Activated T-cell treated with anti-CD3 and anti-CD28 coated beads, Interleukin-2, amount 50 U/mL, for 72 hours (primary cell): Measurements from ENCODE around the gene SMARCA5. TPM values are rescaled to one million over a fixed set of nuclear protein-coding genes. Genes with fewer than 3 reads are reported as not detected.

Experiments
- ATAC-seq, 2 donors: fragments of 150-1000 bp; cut with Tn5 transposase; replicated peaks in 1 of 2; 2 replicates each; pipeline ENCODE4 v1.10.0; 2021; ENCODE audit warnings: moderate library complexity in 2 of 2, mild to moderate bottlenecking in 1 of 2
- DNase-seq, 2 donors: peaks; one replicate each; pipeline ENCODE4 v3.0.0; 2021 to 2022; ENCODE audit warnings: mixed read lengths in 1 of 2
- H3K27ac Mint-ChIP-seq: one replicate; pipeline ENCODE4 v1.8.0; 2022; ENCODE audit warnings: mild to moderate bottlenecking, moderate library complexity, mixed read lengths
- H3K27me3 Mint-ChIP-seq: one replicate; pipeline ENCODE4 v1.8.0; 2022; ENCODE audit warnings: low read depth, mixed read lengths
- H3K36me3 Mint-ChIP-seq, 2 donors: one replicate each; pipeline ENCODE4 v1.8.0; 2022; ENCODE audit warnings: mixed read lengths in 2 of 2, mild to moderate bottlenecking in 1 of 2; ENCODE audit not compliant: insufficient read depth in 2 of 2
- H3K4me1 Mint-ChIP-seq: one replicate; pipeline ENCODE4 v1.8.0; 2022; ENCODE audit warnings: low read depth, mixed read lengths
- H3K4me3 Mint-ChIP-seq, 2 donors: one replicate each; pipeline ENCODE4 v1.8.0; 2022; ENCODE audit warnings: mild to moderate bottlenecking in 2 of 2, mixed read lengths in 2 of 2, moderate library complexity in 2 of 2
- H3K9me3 Mint-ChIP-seq, 2 donors: one replicate each; pipeline ENCODE4 v1.8.0; 2022; ENCODE audit warnings: mixed read lengths in 2 of 2
- total RNA-seq, 2 donors: library from RNA; stranded (reverse); gene quantifications; one replicate each; pipeline ENCODE4 v1.2.3, GENCODE V29; 2022

SMARCA5 gene, protein sequence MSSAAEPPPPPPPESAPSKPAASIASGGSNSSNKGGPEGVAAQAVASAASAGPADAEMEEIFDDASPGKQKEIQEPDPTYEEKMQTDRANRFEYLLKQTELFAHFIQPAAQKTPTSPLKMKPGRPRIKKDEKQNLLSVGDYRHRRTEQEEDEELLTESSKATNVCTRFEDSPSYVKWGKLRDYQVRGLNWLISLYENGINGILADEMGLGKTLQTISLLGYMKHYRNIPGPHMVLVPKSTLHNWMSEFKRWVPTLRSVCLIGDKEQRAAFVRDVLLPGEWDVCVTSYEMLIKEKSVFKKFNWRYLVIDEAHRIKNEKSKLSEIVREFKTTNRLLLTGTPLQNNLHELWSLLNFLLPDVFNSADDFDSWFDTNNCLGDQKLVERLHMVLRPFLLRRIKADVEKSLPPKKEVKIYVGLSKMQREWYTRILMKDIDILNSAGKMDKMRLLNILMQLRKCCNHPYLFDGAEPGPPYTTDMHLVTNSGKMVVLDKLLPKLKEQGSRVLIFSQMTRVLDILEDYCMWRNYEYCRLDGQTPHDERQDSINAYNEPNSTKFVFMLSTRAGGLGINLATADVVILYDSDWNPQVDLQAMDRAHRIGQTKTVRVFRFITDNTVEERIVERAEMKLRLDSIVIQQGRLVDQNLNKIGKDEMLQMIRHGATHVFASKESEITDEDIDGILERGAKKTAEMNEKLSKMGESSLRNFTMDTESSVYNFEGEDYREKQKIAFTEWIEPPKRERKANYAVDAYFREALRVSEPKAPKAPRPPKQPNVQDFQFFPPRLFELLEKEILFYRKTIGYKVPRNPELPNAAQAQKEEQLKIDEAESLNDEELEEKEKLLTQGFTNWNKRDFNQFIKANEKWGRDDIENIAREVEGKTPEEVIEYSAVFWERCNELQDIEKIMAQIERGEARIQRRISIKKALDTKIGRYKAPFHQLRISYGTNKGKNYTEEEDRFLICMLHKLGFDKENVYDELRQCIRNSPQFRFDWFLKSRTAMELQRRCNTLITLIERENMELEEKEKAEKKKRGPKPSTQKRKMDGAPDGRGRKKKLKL
- 10 to 100 TPM; 52.6 to 59.1 TPM for total RNA-seq

DNA sequence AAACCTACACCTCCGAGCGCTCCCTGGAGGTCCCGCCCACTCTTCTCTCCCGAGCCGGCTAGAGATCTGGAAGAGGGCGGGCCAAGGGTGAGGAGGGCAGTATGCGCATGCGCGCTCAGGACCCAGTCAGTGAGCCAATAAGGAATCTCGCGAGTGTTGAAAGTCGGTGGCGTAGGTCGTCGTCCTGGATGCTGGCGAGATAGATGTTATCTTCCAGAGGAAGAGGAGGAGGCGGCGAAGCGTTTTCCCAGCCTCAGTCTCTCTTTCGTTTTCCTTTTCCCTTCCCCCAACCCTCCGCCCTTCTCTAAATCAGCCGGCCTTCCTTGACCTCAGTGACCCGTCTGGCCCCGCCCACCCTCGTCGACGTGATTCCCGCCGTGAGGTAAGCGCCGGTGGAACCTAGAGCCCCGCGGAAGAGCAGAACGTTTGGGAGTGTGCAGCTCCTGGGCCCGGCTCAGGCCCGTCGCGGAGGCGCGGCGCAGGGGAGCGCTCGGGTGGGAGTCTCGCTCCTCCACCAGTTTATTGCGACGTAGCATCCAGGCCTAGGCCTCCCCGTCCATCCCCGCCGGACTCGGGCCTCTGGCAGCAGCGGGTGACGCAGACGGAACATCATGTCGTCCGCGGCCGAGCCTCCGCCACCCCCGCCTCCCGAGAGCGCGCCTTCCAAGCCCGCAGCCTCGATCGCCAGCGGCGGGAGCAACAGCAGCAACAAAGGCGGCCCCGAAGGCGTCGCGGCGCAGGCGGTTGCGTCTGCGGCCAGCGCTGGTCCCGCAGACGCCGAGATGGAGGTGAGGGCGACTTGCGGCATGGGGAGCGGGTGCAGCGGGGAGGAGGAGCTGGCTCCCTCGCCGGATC lies at the start of gene SMARCA5:
SMARCA5 (plus strand) TSS at position 389 of the 855 bp plus-strand sequence; CDS start at position 612, 223 bp downstream.
- peak; percentile 93 to 95 for DNase-seq
- H3K4me1 Mint-ChIP-seq: peaks cover 29% of the 10 kb centered on the region
- no peaks in the 10 kb centered on the region for H3K27me3 Mint-ChIP-seq
- H3K27ac Mint-ChIP-seq: peak within 1 kb of the TSS; percentile 96
- H3K9me3 Mint-ChIP-seq: no peaks in the 10 kb centered on the region
- peak within 1 kb of the TSS; percentile 98 for H3K4me3 Mint-ChIP-seq
- peak; percentile 85 to 86 for ATAC-seq
- H3K36me3 Mint-ChIP-seq: peaks cover 5 to 8% of the 10 kb centered on the region in 2 donors

GRCh38 chr4:143473334-143474126 lies 40.0 kb upstream of the SMARCA5 start:
- DNase-seq (no peak), ATAC-seq (no peak)
- peaks cover 6% of the 10 kb centered on the region for H3K27me3 Mint-ChIP-seq
- H3K9me3 Mint-ChIP-seq: no peaks in the 10 kb centered on the region
- no peak overlapping the region for H3K4me3 Mint-ChIP-seq
- no peak overlapping the region for H3K27ac Mint-ChIP-seq
- no peaks in the 10 kb centered on the region for H3K36me3 Mint-ChIP-seq
- H3K4me1 Mint-ChIP-seq: no peaks in the 10 kb centered on the region

GRCh38 chr4:143477487-143477886 lies 36.0 kb upstream of the SMARCA5 start:
- Mint-ChIP-seq H3K27ac (no peak overlapping the region), H3K4me3 (no peak overlapping the region), H3K4me1 (no peaks in the 10 kb centered on the region), H3K27me3 (no peaks in the 10 kb centered on the region), H3K9me3 (no peaks in the 10 kb centered on the region), H3K36me3 (no peaks in the 10 kb centered on the region)
- ATAC-seq: no peak
- no peak for DNase-seq

- DNase-seq (no peak), ATAC-seq (no peak)
- no peaks in the 10 kb centered on the region for H3K9me3 Mint-ChIP-seq
- no peak overlapping the region for H3K27ac Mint-ChIP-seq
- no peak overlapping the region for H3K4me3 Mint-ChIP-seq
- H3K4me1 Mint-ChIP-seq: no peaks in the 10 kb centered on the region
- no peaks in the 10 kb centered on the region for H3K36me3 Mint-ChIP-seq
- H3K27me3 Mint-ChIP-seq: peaks cover 8% of the 10 kb centered on the region
Observed at GRCh38 chr4:143481361-143481760, 32.1 kb upstream of the SMARCA5 start.

DNA sequence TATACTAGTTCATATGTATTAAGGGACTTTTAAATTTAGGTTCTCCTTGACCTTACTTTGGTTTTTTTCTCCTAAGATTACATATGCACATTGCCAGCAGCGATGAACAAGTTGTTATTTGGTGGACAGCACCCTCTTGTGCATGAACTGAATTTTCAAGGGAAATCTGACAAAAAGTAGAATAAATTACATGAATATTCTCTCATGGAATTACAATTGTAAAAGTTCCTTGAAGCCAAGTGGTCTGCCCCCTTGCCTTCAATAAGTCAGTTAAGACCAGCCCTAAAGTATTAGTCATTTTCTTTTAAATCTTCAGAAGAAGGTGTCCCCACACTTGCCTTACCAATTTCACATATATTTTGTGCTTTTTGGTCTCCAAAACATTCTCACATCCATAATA lies 30.7 kb upstream of the SMARCA5 start:
- H3K36me3 Mint-ChIP-seq: no peaks in the 10 kb centered on the region
- H3K9me3 Mint-ChIP-seq: no peaks in the 10 kb centered on the region
- DNase-seq (peak; percentile 3 to 10), ATAC-seq (no peak)
- no peak overlapping the region for H3K27ac Mint-ChIP-seq
- peaks cover 8% of the 10 kb centered on the region for H3K27me3 Mint-ChIP-seq
- no peak overlapping the region for H3K4me3 Mint-ChIP-seq
- no peaks in the 10 kb centered on the region for H3K4me1 Mint-ChIP-seq

- ATAC-seq (no peak), DNase-seq (no peak)
- no peak overlapping the region for H3K27ac Mint-ChIP-seq
- peaks cover 8% of the 10 kb centered on the region for H3K27me3 Mint-ChIP-seq
- H3K9me3 Mint-ChIP-seq: no peaks in the 10 kb centered on the region
- no peaks in the 10 kb centered on the region for H3K36me3 Mint-ChIP-seq
- H3K4me1 Mint-ChIP-seq: no peaks in the 10 kb centered on the region
- no peak overlapping the region for H3K4me3 Mint-ChIP-seq
Observed at GRCh38 chr4:143486314-143486713, 27.2 kb upstream of the SMARCA5 start.

GRCh38 chr4:143488687-143489086 lies 24.8 kb upstream of the SMARCA5 start:
- Mint-ChIP-seq H3K4me3 (no peak overlapping the region), H3K36me3 (no peaks in the 10 kb centered on the region), H3K27me3 (peaks cover 8% of the 10 kb centered on the region), H3K4me1 (no peaks in the 10 kb centered on the region), H3K9me3 (peaks cover 0 to 2% of the 10 kb centered on the region in 2 donors), H3K27ac (no peak overlapping the region)
- DNase-seq (no peak), ATAC-seq (no peak)

DNA sequence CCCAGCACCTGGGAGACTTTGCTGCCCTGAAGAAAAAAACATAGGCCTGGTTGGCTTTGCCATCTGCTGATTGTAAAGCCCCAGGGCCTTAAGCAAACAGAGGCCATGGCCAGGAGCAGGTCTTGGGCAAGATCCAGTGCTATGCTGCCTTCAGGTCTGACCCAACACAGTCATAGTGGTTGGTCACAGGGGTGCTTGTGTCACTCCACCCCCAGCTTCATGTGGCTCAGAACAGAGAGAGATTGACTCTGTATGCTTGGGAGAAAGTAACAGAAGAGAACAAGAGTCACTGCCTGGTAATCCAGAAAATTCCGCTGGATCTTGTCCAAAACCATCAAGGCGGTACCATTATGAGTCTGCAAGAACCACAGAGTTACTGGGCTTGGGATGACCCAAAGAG lies 24.4 kb upstream of the SMARCA5 start:
- ATAC-seq (no peak), DNase-seq (no peak)
- H3K4me3 Mint-ChIP-seq: no peak overlapping the region
- no peak overlapping the region for H3K27ac Mint-ChIP-seq
- H3K27me3 Mint-ChIP-seq: peaks cover 8% of the 10 kb centered on the region
- H3K4me1 Mint-ChIP-seq: no peaks in the 10 kb centered on the region
- peaks cover 0 to 2% of the 10 kb centered on the region in 2 donors for H3K9me3 Mint-ChIP-seq
- H3K36me3 Mint-ChIP-seq: no peaks in the 10 kb centered on the region

- no peak overlapping the region for H3K27ac Mint-ChIP-seq
Observed at GRCh38 chr4:143498021-143498420, 15.5 kb upstream of the SMARCA5 start.

DNA sequence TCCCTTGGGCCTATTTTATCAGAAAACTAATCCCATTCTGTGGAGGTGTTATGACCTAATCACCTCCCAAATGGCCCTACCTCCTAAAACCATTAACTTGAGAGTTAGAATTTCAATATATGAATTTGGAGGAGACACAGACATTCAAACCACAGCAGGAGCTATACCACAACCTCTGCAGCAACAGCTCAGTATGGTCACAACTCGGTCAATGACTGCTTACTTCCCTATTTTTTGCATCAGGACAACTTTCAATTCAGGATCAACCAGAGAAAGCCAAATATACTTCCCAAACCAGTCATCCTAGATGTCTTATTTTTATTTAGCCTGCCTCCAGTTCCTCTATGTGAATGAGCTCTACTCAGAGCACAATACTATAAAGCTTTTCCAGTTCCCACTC lies 11.3 kb upstream of the SMARCA5 start:
- no peak for ATAC-seq
- H3K4me1 Mint-ChIP-seq: no peaks in the 10 kb centered on the region
- no peak for DNase-seq

More at GRCh38 chr4:143498021-143498420, 15.5 kb upstream of the SMARCA5 start:
- DNase-seq: no peak
- H3K27me3 Mint-ChIP-seq: no peaks in the 10 kb centered on the region
- peaks cover 0 to 5% of the 10 kb centered on the region in 2 donors for H3K9me3 Mint-ChIP-seq
- no peak for ATAC-seq
- H3K4me3 Mint-ChIP-seq: no peak overlapping the region
- no peaks in the 10 kb centered on the region for H3K4me1 Mint-ChIP-seq
- no peaks in the 10 kb centered on the region for H3K36me3 Mint-ChIP-seq

GRCh38 chr4:143506031-143506430 lies 7.5 kb upstream of the SMARCA5 start:
- Mint-ChIP-seq H3K4me3 (no peak overlapping the region), H3K27me3 (no peaks in the 10 kb centered on the region), H3K4me1 (peaks cover 5% of the 10 kb centered on the region), H3K27ac (no peak overlapping the region), H3K9me3 (peaks cover 0 to 2% of the 10 kb centered on the region in 2 donors), H3K36me3 (no peaks in the 10 kb centered on the region)
- no peak for ATAC-seq
- DNase-seq: no peak

More for the DNA sequence above, 11.3 kb upstream of the SMARCA5 start:
- no peak overlapping the region for H3K4me3 Mint-ChIP-seq
- peaks cover 0 to 2% of the 10 kb centered on the region in 2 donors for H3K9me3 Mint-ChIP-seq
- no peaks in the 10 kb centered on the region for H3K36me3 Mint-ChIP-seq
- H3K27me3 Mint-ChIP-seq: no peaks in the 10 kb centered on the region
- no peak overlapping the region for H3K27ac Mint-ChIP-seq

DNA sequence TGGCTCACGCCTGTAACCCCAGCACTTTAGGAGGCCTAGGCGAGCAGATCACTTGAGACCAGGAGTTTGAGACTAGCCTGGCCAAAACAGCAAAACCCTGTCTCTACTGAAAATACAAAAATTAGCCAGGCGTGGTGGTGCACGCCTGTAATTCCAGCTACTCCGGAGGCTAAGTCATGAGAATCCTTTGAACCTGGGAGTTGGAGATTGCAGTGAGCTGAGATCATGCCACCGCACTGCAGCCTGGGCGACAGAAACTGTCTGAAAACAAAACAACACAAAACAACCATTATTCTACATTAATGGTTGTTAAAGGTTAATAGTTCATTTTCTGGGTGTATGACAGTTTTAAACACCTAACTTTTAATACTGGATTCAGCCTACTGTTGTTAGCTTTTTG lies 1.6 kb upstream of the SMARCA5 start:
- Mint-ChIP-seq H3K9me3 (no peaks in the 10 kb centered on the region), H3K36me3 (peaks cover 5 to 7% of the 10 kb centered on the region in 2 donors), H3K27me3 (no peaks in the 10 kb centered on the region), H3K4me1 (peaks cover 27% of the 10 kb centered on the region), H3K4me3 (peak overlapping the region in 1 of 2 donors; percentile 98), H3K27ac (no peak overlapping the region)
- DNase-seq (no peak), ATAC-seq (no peak)
